RWPE2 (cell line): ENCODE measurements around the gene GPATCH1.

ENCODE experiments used
- ATAC-seq: fragments of 200-7000 bp; cut with Tn5 transposase; 3 replicates; pipeline ENCODE4 v1.9.1; 2021; ENCODE audit warnings: low read depth
- DNase-seq: peaks from one replicate; pipeline ENCODE4 v3.0.0-alpha.2; 2020; ENCODE audit warnings: low spot score
- H3K27ac ChIP-seq: fragments of 450-650 bp; 2 replicates; pipeline ENCODE4 v1.5.1; 2017; ENCODE audit warnings: mild to moderate bottlenecking; ENCODE audit not compliant: poor library complexity, severe bottlenecking
- H3K27me3 ChIP-seq: fragments of 250-450 bp; sonication (Bioruptor Pico); 2 replicates; pipeline ENCODE4 v1.5.1; 2021; ENCODE audit warnings: mild to moderate bottlenecking, moderate library complexity; ENCODE audit not compliant: insufficient read depth, poor library complexity, severe bottlenecking
- H3K36me3 ChIP-seq: fragments of 250-450 bp; sonication (Bioruptor Pico); 2 replicates; pipeline ENCODE4 v1.5.1; 2020; ENCODE audit warnings: low read depth, mild to moderate bottlenecking, moderate library complexity
- H3K4me1 ChIP-seq: fragments of 250-450 bp; sonication (Bioruptor Pico); 2 replicates; pipeline ENCODE4 v1.5.1; 2021; ENCODE audit warnings: mild to moderate bottlenecking, moderate library complexity; ENCODE audit not compliant: insufficient read depth, poor library complexity, severe bottlenecking
- H3K4me3 ChIP-seq: fragments of 250-450 bp; sonication (Bioruptor Pico); 2 replicates; pipeline ENCODE4 v1.5.1; 2021; ENCODE audit warnings: mild to moderate bottlenecking, moderate library complexity; ENCODE audit not compliant: severe bottlenecking
- H3K9me3 ChIP-seq: fragments of 250-450 bp; sonication (Bioruptor Pico); 2 replicates; pipeline ENCODE4 v1.5.1; 2021; ENCODE audit warnings: mild to moderate bottlenecking, moderate library complexity; ENCODE audit not compliant: severe bottlenecking
- TF ChIP-seq, protein P1 (sequence below): fragments of 450-650 bp; IDR thresholded peaks from one replicate; pipeline ENCODE4 v1.5.1; 2017; ENCODE audit warnings: mild to moderate bottlenecking, moderate library complexity; ENCODE audit not compliant: poor library complexity, severe bottlenecking

The GPATCH1 gene

DNA sequence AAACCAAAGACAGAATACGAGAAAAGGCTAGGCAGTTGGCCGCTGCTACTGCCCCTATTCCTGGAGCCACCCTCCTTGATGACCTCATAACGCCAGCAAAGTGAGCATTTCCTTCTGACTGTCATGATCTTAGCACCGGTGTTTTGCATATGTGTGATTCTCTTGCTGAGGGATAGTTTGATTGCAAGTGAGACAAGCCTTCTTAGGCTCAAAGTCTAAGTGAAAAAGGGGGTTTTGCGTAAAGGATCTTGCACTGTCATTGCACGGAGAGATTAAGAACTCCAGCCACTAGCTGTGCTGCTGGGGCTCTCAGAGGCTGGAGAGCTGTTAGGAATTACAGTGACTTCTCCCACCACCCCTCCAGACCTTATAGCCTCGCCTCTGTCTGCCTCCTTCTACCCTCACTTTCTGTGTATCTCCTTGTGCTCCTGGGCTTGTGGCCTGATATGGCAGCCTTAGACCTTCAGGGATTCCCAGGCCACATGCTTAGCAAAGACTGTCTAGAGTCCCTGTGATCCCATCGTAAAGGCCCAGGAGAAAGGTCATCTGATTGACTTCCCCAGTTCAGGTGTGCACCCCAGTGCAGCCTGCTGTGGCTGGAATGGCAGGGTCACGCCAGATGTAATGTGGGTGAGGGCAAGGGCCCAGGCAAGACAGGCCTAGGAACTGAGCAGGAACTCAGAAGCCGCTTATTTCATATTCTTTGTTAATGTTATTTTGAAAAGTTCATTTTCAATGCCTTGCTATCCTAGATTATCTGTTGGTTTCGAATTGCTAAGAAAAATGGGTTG, 12.6 kb downstream of the GPATCH1 start:
- Histone ChIP-seq H3K27me3 (no peaks in the 10 kb centered on the region), H3K4me1 (peaks cover 6% of the 10 kb centered on the region), H3K9me3 (no peaks in the 10 kb centered on the region), H3K4me3 (no peak overlapping the region), H3K36me3 (peaks cover 68% of the 10 kb centered on the region), H3K27ac (no peak overlapping the region)
- TF ChIP-seq, protein P1, sequence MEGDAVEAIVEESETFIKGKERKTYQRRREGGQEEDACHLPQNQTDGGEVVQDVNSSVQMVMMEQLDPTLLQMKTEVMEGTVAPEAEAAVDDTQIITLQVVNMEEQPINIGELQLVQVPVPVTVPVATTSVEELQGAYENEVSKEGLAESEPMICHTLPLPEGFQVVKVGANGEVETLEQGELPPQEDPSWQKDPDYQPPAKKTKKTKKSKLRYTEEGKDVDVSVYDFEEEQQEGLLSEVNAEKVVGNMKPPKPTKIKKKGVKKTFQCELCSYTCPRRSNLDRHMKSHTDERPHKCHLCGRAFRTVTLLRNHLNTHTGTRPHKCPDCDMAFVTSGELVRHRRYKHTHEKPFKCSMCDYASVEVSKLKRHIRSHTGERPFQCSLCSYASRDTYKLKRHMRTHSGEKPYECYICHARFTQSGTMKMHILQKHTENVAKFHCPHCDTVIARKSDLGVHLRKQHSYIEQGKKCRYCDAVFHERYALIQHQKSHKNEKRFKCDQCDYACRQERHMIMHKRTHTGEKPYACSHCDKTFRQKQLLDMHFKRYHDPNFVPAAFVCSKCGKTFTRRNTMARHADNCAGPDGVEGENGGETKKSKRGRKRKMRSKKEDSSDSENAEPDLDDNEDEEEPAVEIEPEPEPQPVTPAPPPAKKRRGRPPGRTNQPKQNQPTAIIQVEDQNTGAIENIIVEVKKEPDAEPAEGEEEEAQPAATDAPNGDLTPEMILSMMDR = no peak
- DNase-seq (no peak), ATAC-seq (no peak)

DNA sequence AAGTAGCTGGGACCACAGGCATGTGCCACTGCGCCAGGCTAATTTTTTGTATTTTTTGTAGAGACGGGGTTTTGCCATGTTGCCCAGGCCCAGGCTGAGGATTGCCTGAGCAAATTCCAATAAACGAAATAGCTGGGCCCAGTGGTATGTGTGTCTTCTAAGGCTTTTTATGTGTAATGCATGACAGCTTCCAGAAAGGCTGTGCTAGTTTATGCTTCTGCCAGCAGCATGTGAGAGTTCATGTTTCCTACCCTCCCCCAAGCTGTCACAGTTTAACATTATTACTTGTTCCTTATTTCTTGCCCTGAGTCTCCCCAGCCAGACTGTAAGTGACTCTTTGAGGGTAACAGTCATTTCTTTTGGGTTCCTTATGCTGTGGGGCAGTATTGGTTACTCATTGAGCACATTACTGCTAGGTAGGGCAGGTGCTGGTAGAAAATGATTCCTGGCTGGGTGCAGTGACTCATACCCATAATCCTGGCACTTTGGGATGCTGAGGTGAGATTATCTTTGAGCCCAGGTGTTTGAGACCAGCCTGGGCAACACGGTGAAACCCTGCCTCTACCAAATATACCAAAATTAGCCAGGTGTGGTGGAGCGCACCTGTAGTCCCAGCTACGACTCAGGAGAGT, 13.6 kb downstream of the GPATCH1 start:
- DNase-seq = no peak
- H3K36me3 ChIP-seq = peaks cover 62% of the 10 kb centered on the region
- no peaks in the 10 kb centered on the region for H3K9me3 ChIP-seq
- no peak for ATAC-seq
- H3K27me3 ChIP-seq = no peaks in the 10 kb centered on the region
- H3K4me3 ChIP-seq = no peak overlapping the region
- TF ChIP-seq, protein P1 = no peak
- no peak overlapping the region for H3K27ac ChIP-seq
- H3K4me1 ChIP-seq = peaks cover 6% of the 10 kb centered on the region

DNA sequence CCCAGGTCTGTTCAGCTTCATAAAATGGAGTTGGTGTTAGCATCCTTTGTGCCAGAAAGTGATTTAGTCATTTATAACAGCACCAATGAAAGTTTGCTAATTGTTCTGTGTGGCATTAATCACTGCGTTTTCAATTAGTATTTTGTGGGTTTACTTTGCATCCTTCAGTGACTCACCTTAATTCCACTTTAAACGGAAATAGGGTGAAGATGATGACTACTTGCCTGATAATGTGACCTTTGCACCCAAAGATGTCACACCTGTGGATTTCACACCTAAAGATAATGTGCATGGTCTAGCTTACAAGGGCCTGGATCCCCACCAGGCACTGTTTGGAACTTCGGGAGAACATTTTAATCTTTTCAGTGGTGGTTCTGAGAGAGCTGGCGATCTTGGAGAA, 15.0 kb downstream of the GPATCH1 start:
- ATAC-seq = peak; percentile 32; the same call in 1 of the 3 replicates
- DNase-seq = no peak
- TF ChIP-seq, protein P1 = no peak
- Histone ChIP-seq H3K27me3 (no peaks in the 10 kb centered on the region), H3K4me1 (peaks cover 6% of the 10 kb centered on the region), H3K27ac (no peak overlapping the region), H3K4me3 (no peak overlapping the region), H3K9me3 (no peaks in the 10 kb centered on the region), H3K36me3 (peaks cover 53% of the 10 kb centered on the region)

DNA sequence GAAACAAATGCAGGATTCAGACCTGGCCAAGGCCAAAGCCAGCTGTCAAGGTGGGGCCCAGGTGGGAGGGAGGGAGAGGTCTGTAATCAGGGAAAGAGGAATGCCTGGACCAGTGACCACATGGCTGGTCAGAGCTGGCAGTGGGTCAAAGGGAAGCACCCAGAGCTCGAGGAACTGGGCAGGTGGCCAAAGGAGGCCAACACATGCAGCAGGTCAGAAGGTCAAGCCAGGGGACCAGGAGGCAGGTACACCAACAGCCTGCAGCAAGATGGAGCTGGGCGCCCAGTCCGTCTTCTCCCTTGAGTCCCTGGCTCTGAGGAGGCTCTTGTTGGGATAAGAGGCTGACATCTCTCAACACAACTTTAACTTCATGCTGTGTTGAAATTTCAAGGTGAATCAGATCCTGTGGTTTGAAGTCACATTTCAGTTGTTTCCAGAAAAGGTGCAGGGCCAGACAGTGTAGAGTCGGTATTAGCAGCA, 17.1 kb downstream of the GPATCH1 start:
- TF ChIP-seq, protein P1 = no peak
- ATAC-seq = peak; percentile 76
- H3K9me3 ChIP-seq = no peaks in the 10 kb centered on the region
- peaks cover 57% of the 10 kb centered on the region for H3K36me3 ChIP-seq
- H3K27ac ChIP-seq = peak overlapping the region; percentile 15
- no peak for DNase-seq
- no peak overlapping the region for H3K4me3 ChIP-seq
- peaks cover 6% of the 10 kb centered on the region for H3K4me1 ChIP-seq
- no peaks in the 10 kb centered on the region for H3K27me3 ChIP-seq
